SK-N-SH (cell line): ENCODE measurements around the gene BSCL2. TPM values are rescaled to one million over a fixed set of nuclear protein-coding genes. Genes with fewer than 3 reads are reported as not detected.
"Not testable (repeated sequence)": the region's sequence is repeated elsewhere in the genome, so short reads cannot be mapped to it uniquely, and the experiment has no call there.

ENCODE experiments used
- CTCF ChIA-PET: fragments of 300-600, 350-600 bp; formaldehyde crosslinking; extraction: SDS; loops from one replicate; lab custom pipeline; 2021; lab: Yijun Ruan, JAX
- POLR2A ChIA-PET: fragments of 350-600 bp; sonication (Branson Sonifier 250); formaldehyde crosslinking; extraction: SDS; loops from one replicate; lab custom pipeline; 2020; ENCODE audit warnings: antibody characterized with exemption, inconsistent platforms; lab: Yijun Ruan, JAX
- DNase-seq: peaks from one replicate; pipeline ENCODE4 v3.0.0; 2012
- H2AFZ ChIP-seq: fragments of 200-600 bp; sonication (generic); 2 replicates; pipeline ENCODE4 v1.8.1; 2016; ENCODE audit warnings: antibody characterized with exemption, mild to moderate bottlenecking, low read depth
- H3F3A ChIP-seq: fragments of 200-600 bp; sonication (generic); replicated peaks from 2 replicates; pipeline ENCODE3; 2016; ENCODE audit warnings: antibody characterized with exemption, mild to moderate bottlenecking; ENCODE audit not compliant: insufficient read depth
- H3K27ac ChIP-seq, 2 experiments: fragments of 200-500 bp in 1 of 2; fragments of 200-600 bp in 1 of 2; sonication (Bioruptor generic) in 1 of 2; sonication (generic), shearing (Covaris generic) in 1 of 2; 2 replicates each; pipeline versions ENCODE4 v1.5.1 to v1.6.1; 2014 to 2016; ENCODE audit warnings: low read depth in 2 of 2, inconsistent platforms in 1 of 2, low read length in 1 of 2, mild to moderate bottlenecking in 1 of 2, mixed read lengths in 1 of 2
- H3K27me3 ChIP-seq: fragments of 200-600 bp; sonication (generic), shearing (Covaris generic); 2 replicates; pipeline ENCODE4 v1.6.1; 2016; ENCODE audit warnings: mixed run types; ENCODE audit not compliant: insufficient read depth
- H3K36me3 ChIP-seq, 2 experiments: fragments of 200-500 bp in 1 of 2; fragments of 200-600 bp in 1 of 2; sonication (Bioruptor generic) in 1 of 2; sonication (generic) in 1 of 2; replicated peaks in 1 of 2; 2 replicates each; pipeline versions ENCODE3 to v1.5.1; 2014 to 2016; ENCODE audit warnings: low read length in 1 of 2, mild to moderate bottlenecking in 1 of 2; ENCODE audit not compliant: insufficient read depth in 2 of 2, control insufficient read depth in 1 of 2
- H3K4me1 ChIP-seq, 2 experiments: fragments of 200-500 bp in 1 of 2; fragments of 200-600 bp in 1 of 2; sonication (Bioruptor generic) in 1 of 2; sonication (generic), shearing (Covaris generic) in 1 of 2; 2 replicates each; pipeline versions ENCODE4 v1.5.1 to v1.6.1; 2014 to 2016; ENCODE audit warnings: low read depth in 1 of 2, low read length in 1 of 2, mixed run types in 1 of 2; ENCODE audit not compliant: insufficient read depth in 2 of 2, control insufficient read depth in 1 of 2
- H3K4me2 ChIP-seq: fragments of 200-600 bp; sonication (generic), shearing (Covaris generic); 2 replicates; pipeline ENCODE4 v1.6.1; 2017; ENCODE audit warnings: mixed run types
- H3K4me3 ChIP-seq, 2 experiments: fragments of 200-500 bp in 1 of 2; fragments of 200-600 bp in 1 of 2; sonication (Bioruptor generic) in 1 of 2; sonication (generic), shearing (Covaris generic) in 1 of 2; 2 replicates each; pipeline versions ENCODE4 v1.5.1 to v1.8.1; 2014 to 2016; ENCODE audit warnings: low read depth in 2 of 2, inconsistent platforms in 1 of 2, low read length in 1 of 2, mild to moderate bottlenecking in 1 of 2, mixed read lengths in 1 of 2, moderate library complexity in 1 of 2
- H3K79me2 ChIP-seq: fragments of 200-600 bp; sonication (generic); 2 replicates; pipeline ENCODE4 v1.8.1; 2017; ENCODE audit warnings: mild to moderate bottlenecking; ENCODE audit not compliant: insufficient read depth
- H3K9ac ChIP-seq: fragments of 200-600 bp; sonication (generic); 2 replicates; pipeline ENCODE4 v1.6.1; 2017; ENCODE audit warnings: mixed run types
- H3K9me2 ChIP-seq: fragments of 200-600 bp; sonication (generic); 2 replicates; pipeline ENCODE4 v1.6.1; 2017; ENCODE audit warnings: mixed run types
- H3K9me3 ChIP-seq: fragments of 200-600 bp; sonication (generic); 2 replicates; pipeline ENCODE4 v1.6.1; 2017; ENCODE audit warnings: mixed run types, mild to moderate bottlenecking, moderate library complexity
- H4K20me1 ChIP-seq: fragments of 200-600 bp; sonication (generic); 2 replicates; pipeline ENCODE4 v1.6.1; 2017; ENCODE audit warnings: mild to moderate bottlenecking, mixed run types; ENCODE audit not compliant: insufficient read depth
- CTCF ChIP-seq: fragments of 200-600 bp; sonication (generic); IDR thresholded peaks from 2 replicates; pipeline ENCODE4 v1.6.1; 2017; ENCODE audit warnings: antibody characterized with exemption, mild to moderate bottlenecking, moderate library complexity
- EP300 ChIP-seq, 2 experiments: IDR thresholded peaks; 2 replicates each; pipeline versions ENCODE4 v1.4.0 to v1.6.1; 2012; ENCODE audit warnings: borderline replicate concordance in 1 of 2, low read depth in 1 of 2, low read length in 1 of 2
- EZH2phosphoT487 ChIP-seq: fragments of 200-600 bp; sonication (generic); IDR thresholded peaks from 2 replicates; pipeline ENCODE4 v1.6.1; 2017; ENCODE audit warnings: low read depth, mixed run types, mild to moderate bottlenecking, antibody characterized with exemption, moderate library complexity, borderline replicate concordance
- GATA2 ChIP-seq: sonication (generic); formaldehyde crosslinking; IDR thresholded peaks from 2 replicates; pipeline ENCODE4 v1.5.0; 2020; ENCODE audit warnings: mild to moderate bottlenecking, missing genetic modification reagents
- MAX ChIP-seq: IDR thresholded peaks from 2 replicates; pipeline ENCODE4 v1.4.0; 2012; ENCODE audit warnings: low read depth
- NFIC ChIP-seq: IDR thresholded peaks from 2 replicates; pipeline ENCODE4 v1.4.0; 2012; ENCODE audit warnings: borderline replicate concordance
- NRF1 ChIP-seq: IDR thresholded peaks from 2 replicates; pipeline ENCODE4 v1.6.1; 2012; ENCODE audit warnings: low read depth, mild to moderate bottlenecking, low read length
- PBX3 ChIP-seq: IDR thresholded peaks from 2 replicates; pipeline ENCODE4; 2012
- RCOR1 ChIP-seq: fragments of 150-350 bp; IDR thresholded peaks from 2 replicates; pipeline ENCODE4 v1.6.1; 2017; ENCODE audit warnings: antibody characterized with exemption, low read length
- REST ChIP-seq: IDR thresholded peaks from 2 replicates; pipeline ENCODE4 v1.6.1; 2012; ENCODE audit warnings: mild to moderate bottlenecking, low read depth, low read length, moderate library complexity
- RFX5 ChIP-seq: IDR thresholded peaks from 2 replicates; pipeline ENCODE4 v1.6.1; 2012; ENCODE audit warnings: mild to moderate bottlenecking, improper control_type of control experiment, low read length
- USF2 ChIP-seq: fragments of 150-350 bp; IDR thresholded peaks from 2 replicates; pipeline ENCODE4 v1.6.1; 2017; ENCODE audit warnings: antibody characterized with exemption, low read length, low read depth, borderline replicate concordance
- YY1 ChIP-seq: IDR thresholded peaks from 2 replicates; pipeline ENCODE4 v1.4.0; 2012; ENCODE audit warnings: low read depth, mild to moderate bottlenecking
- WGBS: methylation state at CpG from one replicate; pipeline ENCODE4 v1.1.6; 2017; ENCODE audit warnings: low lambda C conversion rate; 5-methylcytosine and 5-hydroxymethylcytosine counted together
- polyA plus RNA-seq, 3 experiments: library from polyadenylated mRNA; depleted of rRNA; stranded (reverse); fragments of >200 nt; gene quantifications; 2 replicates each; pipeline ENCODE4 v1.2.3, GENCODE V29; 2012

Gene BSCL2
- polyA plus RNA-seq, 1 of the 3 experiments (the other 2 are of a cell fraction): 81.5 TPM

GRCh38 chr11:62752177-62752785, 45.1 kb upstream of the BSCL2 start:
- H3K36me3 ChIP-seq: peaks cover 0 to 9% of the 10 kb centered on the region in 2 experiments
- TF ChIP-seq RCOR1 (no peak), CTCF (no peak), NFIC (no peak), PBX3 (no peak), USF2 (no peak), GATA2 (CRISPR knock-in tag) (no peak), RFX5 (no peak), YY1 (no peak), NRF1 (no peak), EZH2phosphoT487 (no peak), EP300 (IDR thresholded peaks at IDR 0.05; ENCODE audit: borderline replicate concordance in 1 of 2, low read depth in 1 of 2, low read length in 1 of 2) (no peak), REST (no peak), MAX (no peak)
- TF ChIP-seq, all 33 proteins: peak for 0
- no peak overlapping the region for H2AFZ ChIP-seq
- DNase-seq: no peak
- H3F3A ChIP-seq: peaks cover 23% of the 10 kb centered on the region
- H3K4me1 ChIP-seq: peaks cover 6 to 11% of the 10 kb centered on the region in 2 experiments; a peak in 3 of 4 replicates
- H3K79me2 ChIP-seq: peaks cover 33% of the 10 kb centered on the region; the same call in 1 of the 2 replicates
- 92% methylated on average over 9 of the region's 14 CpGs for WGBS
- POLR2A ChIA-PET: interaction anchor here (0.7 kb wide), 2 partner anchors 9 to 54 kb away, joined by 3 read pairs; partner anchors contain the start of gene POLR2G
- CTCF ChIA-PET: interaction anchor here (1.0 to 3.3 kb wide), 4 partner anchors 9 to 327 kb away, joined by 3 to 18 read pairs (median 4); partner anchors contain the start of gene POLR2G
- no peaks in the 10 kb centered on the region for H3K27me3 ChIP-seq
- no peaks in the 10 kb centered on the region for H4K20me1 ChIP-seq
- H3K27ac ChIP-seq: no peak overlapping the region
- no peaks in the 10 kb centered on the region for H3K9me3 ChIP-seq
- no peak overlapping the region for H3K4me2 ChIP-seq
- no peaks in the 10 kb centered on the region for H3K9me2 ChIP-seq
- no peak overlapping the region for H3K4me3 ChIP-seq
- H3K9ac ChIP-seq: no peak overlapping the region

GRCh38 chr11:62749931-62750330, 42.7 kb upstream of the BSCL2 start:
- H3K4me3 ChIP-seq, POLR2A ChIA-PET, H3K27me3 ChIP-seq, H3K27ac ChIP-seq, H3K4me2 ChIP-seq, H3K9me3 ChIP-seq, H2AFZ ChIP-seq, H3K36me3 ChIP-seq, DNase-seq, H3K9ac ChIP-seq, H4K20me1 ChIP-seq, H3K9me2 ChIP-seq: not testable (repeated sequence)
- Histone ChIP-seq H3K79me2 (peaks cover 33% of the 10 kb centered on the region; the same call in 1 of the 2 replicates), H3K4me1 (peaks cover 6 to 11% of the 10 kb centered on the region in 2 experiments; a peak in 3 of 4 replicates), H3F3A (peaks cover 17% of the 10 kb centered on the region)
- 98% methylated on average over 5 of the region's 5 CpGs for WGBS
- CTCF ChIA-PET: interaction anchor here (1.5 kb wide), 1 partner anchor 20 kb away, joined by 4 read pairs; no protein-coding TSS in a partner anchor
